HepG2 (cell line): ENCODE data around the gene EPB41. TPM values are rescaled to one million over a fixed set of nuclear protein-coding genes. Genes with fewer than 3 reads are reported as not detected.

Experiments used
- CREB3 ChIP-seq: sonication (generic); formaldehyde crosslinking; IDR thresholded peaks from 2 replicates; pipeline ENCODE4 v1.5.0; 2020; ENCODE audit warnings: missing genetic modification reagents
- FOSL2 ChIP-seq: sonication (generic); formaldehyde crosslinking; IDR thresholded peaks from 2 replicates; pipeline ENCODE4 v1.4.0; 2020; ENCODE audit warnings: missing genetic modification reagents
- IKZF4 ChIP-seq: sonication (generic); formaldehyde crosslinking; IDR thresholded peaks from 2 replicates; pipeline ENCODE4 v1.5.1; 2020; ENCODE audit warnings: borderline replicate concordance, mild to moderate bottlenecking, low read depth, missing genetic modification reagents; ENCODE audit errors: not compliant biosample characterization
- IRF9 ChIP-seq: sonication (generic); formaldehyde crosslinking; IDR thresholded peaks from 2 replicates; pipeline ENCODE4 v1.8.0; 2022; ENCODE audit warnings: missing genetic modification reagents, mild to moderate bottlenecking, borderline replicate concordance
- MBD4 ChIP-seq: IDR thresholded peaks from 2 replicates; pipeline ENCODE4 v1.6.1; 2012; ENCODE audit warnings: low read length, inconsistent platforms, borderline replicate concordance
- NAIF1 ChIP-seq: sonication (generic); formaldehyde crosslinking; IDR thresholded peaks from 2 replicates; pipeline ENCODE4 v1.5.0; 2020; ENCODE audit warnings: mild to moderate bottlenecking, missing genetic modification reagents, borderline replicate concordance
- NFIC ChIP-seq: IDR thresholded peaks from 2 replicates; pipeline ENCODE4 v1.6.1; 2012; ENCODE audit warnings: mild to moderate bottlenecking, low read length, inconsistent platforms
- RFX5 ChIP-seq: IDR thresholded peaks from 2 replicates; pipeline ENCODE4 v1.6.1; 2011; ENCODE audit warnings: low read depth, low read length, improper control_type of control experiment
- SMARCE1 ChIP-seq: fragments of 450-650 bp; IDR thresholded peaks from 2 replicates; pipeline ENCODE4 v1.6.1; 2017; ENCODE audit warnings: borderline replicate concordance
- STAT5B ChIP-seq: sonication (generic); formaldehyde crosslinking; IDR thresholded peaks from 2 replicates; pipeline ENCODE4 v1.4.0; 2020; ENCODE audit warnings: missing genetic modification reagents
- TAF15 ChIP-seq: fragments of 200-400 bp; formaldehyde crosslinking; IDR thresholded peaks from one replicate; pipeline ENCODE4 v1.6.1; 2018; ENCODE audit warnings: mild to moderate bottlenecking, low read depth, low read length; ENCODE audit not compliant: poor library complexity, severe bottlenecking
- TCF7 ChIP-seq: sonication (generic); IDR thresholded peaks from 2 replicates; pipeline ENCODE4 v1.6.1; 2016; ENCODE audit warnings: antibody characterized with exemption, low read depth
- TFAP4 ChIP-seq: sonication (generic); IDR thresholded peaks from 2 replicates; pipeline ENCODE4 v1.6.1; 2016; ENCODE audit warnings: low read depth, borderline replicate concordance
- TFE3 ChIP-seq: IDR thresholded peaks from 2 replicates; pipeline ENCODE4 v1.6.1; 2016
- YEATS4 ChIP-seq: sonication (generic); formaldehyde crosslinking; IDR thresholded peaks from 2 replicates; pipeline ENCODE4 v1.4.0; 2020; ENCODE audit warnings: missing genetic modification reagents, borderline replicate concordance
- ZNF17 ChIP-seq: sonication (generic); formaldehyde crosslinking; IDR thresholded peaks from 2 replicates; pipeline ENCODE4 v1.5.0; 2020; ENCODE audit warnings: mild to moderate bottlenecking, missing genetic modification reagents
- ZNF362 ChIP-seq: sonication (generic); formaldehyde crosslinking; IDR thresholded peaks from 2 replicates; pipeline ENCODE4 v1.4.0; 2020; ENCODE audit warnings: missing genetic modification reagents, mild to moderate bottlenecking, borderline replicate concordance
- ZNF414 ChIP-seq: sonication (generic); formaldehyde crosslinking; IDR thresholded peaks from 2 replicates; pipeline ENCODE4 v1.5.0; 2020; ENCODE audit warnings: missing genetic modification reagents
- ZNF510 ChIP-seq: sonication (generic); formaldehyde crosslinking; IDR thresholded peaks from 2 replicates; pipeline ENCODE4 v1.4.0; 2020; ENCODE audit warnings: low read depth, mild to moderate bottlenecking, missing genetic modification reagents
- ZNF550 ChIP-seq: sonication (generic); formaldehyde crosslinking; IDR thresholded peaks from 2 replicates; pipeline ENCODE4 v1.4.0; 2020; ENCODE audit warnings: mild to moderate bottlenecking, missing genetic modification reagents, borderline replicate concordance
- ZNF639 ChIP-seq: conservative IDR thresholded peaks from 2 replicates; pipeline ENCODE4 v1.6.1; 2018; ENCODE audit warnings: missing genetic modification reagents
- ZNF839 ChIP-seq: sonication (generic); formaldehyde crosslinking; IDR thresholded peaks from 2 replicates; pipeline ENCODE4 v1.4.0; 2020; ENCODE audit warnings: missing genetic modification reagents, mild to moderate bottlenecking, borderline replicate concordance
- polyA plus RNA-seq, 8 experiments: library from polyadenylated mRNA; depleted of rRNA in 3 of 8; stranded (reverse) in 7 of 8; unstranded in 1 of 8; fragments of >200 nt; fragmentation: Illumina TruSeq in 4 of 8; extraction: Trizol in 4 of 8; gene quantifications; 2 replicates each; pipeline versions ENCODE4 v1.2.1 to v1.2.3, GENCODE V29; 2011 to 2016; ENCODE audit warnings: low read depth in 4 of 8, missing spikeins in 1 of 8, mixed read lengths in 1 of 8; ENCODE audit not compliant: insufficient read depth in 1 of 8
- total RNA-seq, 5 experiments: library from RNA; depleted of rRNA; stranded (reverse); fragments of >200 nt; fragmentation: Illumina TruSeq; extraction: Trizol; gene quantifications; 2 replicates each; pipeline ENCODE4 v1.2.3, GENCODE V29; 2016; ENCODE audit warnings: low read depth in 1 of 5

EPB41 gene
- total and polyA plus RNA-seq, 2 of the 13 experiments (the other 11 are each of a cell fraction or from before 2014, with no cell fraction given) = 34.5 to 46.7 TPM

- TF ChIP-seq STAT5B (CRISPR knock-in tag) (no peak), ZNF414 (CRISPR knock-in tag) (no peak), ZNF362 (CRISPR knock-in tag) (no peak), SMARCE1 (no peak), ZNF550 (CRISPR knock-in tag) (no peak), IKZF4 (CRISPR knock-in tag) (no peak), TCF7 (no peak), MBD4 (no peak), ZNF839 (CRISPR knock-in tag) (no peak), ZNF17 (no peak), YEATS4 (peak; percentile 68), IRF9 (no peak), CREB3 (CRISPR knock-in tag) (no peak), TFE3 (no peak), TAF15 (peak; percentile 23), ZNF510 (CRISPR knock-in tag) (no peak), ZNF639 (CRISPR knock-in tag) (no peak), NFIC (no peak), NAIF1 (CRISPR knock-in tag) (no peak), FOSL2 (CRISPR knock-in tag) (no peak), RFX5 (no peak), TFAP4 (no peak)
Measured at GRCh38 chr1:28914228-28915030, at the start of gene EPB41 (continued).
